HCT116 (cell line): ENCODE data around the gene EOLA2.

ENCODE experiments used
- CEBPB ChIP-seq: IDR thresholded peaks from 2 replicates; pipeline ENCODE4 v1.6.1; 2012; ENCODE audit warnings: low read depth
- EZH2 ChIP-seq: fragments of 200-600 bp; sonication (generic); IDR thresholded peaks from 2 replicates; pipeline ENCODE4 v1.6.1; 2017; ENCODE audit warnings: antibody characterized with exemption, mixed run types
- EZH2phosphoT487 ChIP-seq: fragments of 200-600 bp; IDR thresholded peaks from 2 replicates; pipeline ENCODE4 v1.6.1; 2018; ENCODE audit warnings: antibody characterized with exemption, borderline replicate concordance
- JUND ChIP-seq: IDR thresholded peaks from 2 replicates; pipeline ENCODE4 v1.6.1; 2012
- POLR2A ChIP-seq: IDR thresholded peaks from 2 replicates; pipeline ENCODE4 v1.7.0; 2011; ENCODE audit warnings: borderline replicate concordance; ENCODE audit not compliant: insufficient read depth, insufficient read length; ENCODE audit errors: extremely low read depth
- POLR2AphosphoS5 ChIP-seq: IDR thresholded peaks from 2 replicates; pipeline ENCODE4 v1.6.1; 2011; ENCODE audit warnings: mild to moderate bottlenecking, low read depth, low read length, moderate library complexity
- RAD21 ChIP-seq: IDR thresholded peaks from 2 replicates; pipeline ENCODE4 v1.6.1; 2012; ENCODE audit warnings: low read depth, mild to moderate bottlenecking
- SIN3A ChIP-seq: IDR thresholded peaks from 2 replicates; pipeline ENCODE4 v1.6.1; 2012; ENCODE audit warnings: low read depth
- SRF ChIP-seq: IDR thresholded peaks from 2 replicates; pipeline ENCODE4 v1.6.1; 2012; ENCODE audit warnings: low read depth
- ZFX ChIP-seq: fragments of 450-650 bp; IDR thresholded peaks from 2 replicates; pipeline ENCODE4 v1.6.1; 2017
- TF ChIP-seq, protein P1 (sequence below), 3 experiments: fragments of 200-600 bp in 1 of 3; sonication (generic) in 1 of 3; IDR thresholded peaks in 2 of 3; conservative IDR thresholded peaks in 1 of 3; 2 replicates each; pipeline ENCODE4 v1.5.1; 2012 to 2017; ENCODE audit warnings: low read depth in 2 of 3, low read length in 2 of 3, antibody characterized with exemption in 1 of 3, borderline replicate concordance in 1 of 3, control low read depth in 1 of 3, mild to moderate bottlenecking in 1 of 3, mixed read lengths in 1 of 3, mixed run types in 1 of 3, moderate library complexity in 1 of 3; ENCODE audit not compliant: insufficient read depth in 1 of 3
- TF ChIP-seq, protein P2 (sequence below): IDR thresholded peaks from 2 replicates; pipeline ENCODE4 v1.6.1; 2011; ENCODE audit warnings: mild to moderate bottlenecking, low read length, moderate library complexity; ENCODE audit not compliant: insufficient replicate concordance; ENCODE audit errors: extremely low read depth

DNA sequence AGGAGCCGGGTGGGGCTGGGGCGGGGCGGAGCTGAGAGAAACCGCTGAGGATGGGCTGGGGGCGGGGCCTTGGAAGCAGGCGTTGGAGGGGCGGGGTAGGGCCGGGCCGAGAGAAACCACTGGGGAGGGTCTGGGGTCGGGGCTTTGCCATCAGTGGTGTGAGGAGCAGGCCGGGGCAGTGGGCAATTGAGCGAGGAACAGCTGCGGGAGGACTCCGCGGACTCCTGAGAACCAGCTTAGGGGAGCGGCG, 1.3 kb upstream of the EOLA2 start:
- no peak for TF ChIP-seq EZH2
- no peak for TF ChIP-seq SRF
- TF ChIP-seq JUND: no peak
- TF ChIP-seq EZH2phosphoT487: no peak
- TF ChIP-seq ZFX: no peak
- TF ChIP-seq RAD21: no peak
- TF ChIP-seq, protein P1, sequence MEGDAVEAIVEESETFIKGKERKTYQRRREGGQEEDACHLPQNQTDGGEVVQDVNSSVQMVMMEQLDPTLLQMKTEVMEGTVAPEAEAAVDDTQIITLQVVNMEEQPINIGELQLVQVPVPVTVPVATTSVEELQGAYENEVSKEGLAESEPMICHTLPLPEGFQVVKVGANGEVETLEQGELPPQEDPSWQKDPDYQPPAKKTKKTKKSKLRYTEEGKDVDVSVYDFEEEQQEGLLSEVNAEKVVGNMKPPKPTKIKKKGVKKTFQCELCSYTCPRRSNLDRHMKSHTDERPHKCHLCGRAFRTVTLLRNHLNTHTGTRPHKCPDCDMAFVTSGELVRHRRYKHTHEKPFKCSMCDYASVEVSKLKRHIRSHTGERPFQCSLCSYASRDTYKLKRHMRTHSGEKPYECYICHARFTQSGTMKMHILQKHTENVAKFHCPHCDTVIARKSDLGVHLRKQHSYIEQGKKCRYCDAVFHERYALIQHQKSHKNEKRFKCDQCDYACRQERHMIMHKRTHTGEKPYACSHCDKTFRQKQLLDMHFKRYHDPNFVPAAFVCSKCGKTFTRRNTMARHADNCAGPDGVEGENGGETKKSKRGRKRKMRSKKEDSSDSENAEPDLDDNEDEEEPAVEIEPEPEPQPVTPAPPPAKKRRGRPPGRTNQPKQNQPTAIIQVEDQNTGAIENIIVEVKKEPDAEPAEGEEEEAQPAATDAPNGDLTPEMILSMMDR (IDR thresholded peaks at IDR 0.05 in 2 of 3, conservative IDR thresholded peaks at IDR 0.05 in 1 of 3; ENCODE audit: borderline replicate concordance in 1 of 3, insufficient read depth in 1 of 3, low read depth in 2 of 3, low read length in 2 of 3): no peak
- TF ChIP-seq SIN3A: no peak
- no peak for TF ChIP-seq POLR2AphosphoS5
- TF ChIP-seq, protein P2, sequence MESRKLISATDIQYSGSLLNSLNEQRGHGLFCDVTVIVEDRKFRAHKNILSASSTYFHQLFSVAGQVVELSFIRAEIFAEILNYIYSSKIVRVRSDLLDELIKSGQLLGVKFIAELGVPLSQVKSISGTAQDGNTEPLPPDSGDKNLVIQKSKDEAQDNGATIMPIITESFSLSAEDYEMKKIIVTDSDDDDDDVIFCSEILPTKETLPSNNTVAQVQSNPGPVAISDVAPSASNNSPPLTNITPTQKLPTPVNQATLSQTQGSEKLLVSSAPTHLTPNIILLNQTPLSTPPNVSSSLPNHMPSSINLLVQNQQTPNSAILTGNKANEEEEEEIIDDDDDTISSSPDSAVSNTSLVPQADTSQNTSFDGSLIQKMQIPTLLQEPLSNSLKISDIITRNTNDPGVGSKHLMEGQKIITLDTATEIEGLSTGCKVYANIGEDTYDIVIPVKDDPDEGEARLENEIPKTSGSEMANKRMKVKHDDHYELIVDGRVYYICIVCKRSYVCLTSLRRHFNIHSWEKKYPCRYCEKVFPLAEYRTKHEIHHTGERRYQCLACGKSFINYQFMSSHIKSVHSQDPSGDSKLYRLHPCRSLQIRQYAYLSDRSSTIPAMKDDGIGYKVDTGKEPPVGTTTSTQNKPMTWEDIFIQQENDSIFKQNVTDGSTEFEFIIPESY: no peak
- TF ChIP-seq POLR2A: no peak
- no peak for TF ChIP-seq CEBPB
